CD4-positive, CD25-positive, alpha-beta regulatory T cell (primary cell): Measurements from ENCODE around the gene PBRM1. TPM values are rescaled to one million over a fixed set of nuclear protein-coding genes. Genes with fewer than 3 reads are reported as not detected.
"Not testable (repeated sequence)": the region's sequence is repeated elsewhere in the genome, so short reads cannot be mapped to it uniquely, and the experiment has no call there.

Experiments
- ATAC-seq, 2 donors: fragments of 150-1000 bp; cut with Tn5 transposase; one replicate each; pipeline ENCODE4 v1.10.0; 2021; ENCODE audit warnings: low read depth in 2 of 2, moderate number of reproducible peaks in 2 of 2, moderate library complexity in 1 of 2
- DNase-seq, 3 donors: peaks; one replicate each; pipeline versions ENCODE4 v3.0.0 to v3.0.0-alpha.2; 2012 to 2022; ENCODE audit warnings: mixed read lengths in 1 of 3
- H3K27ac ChIP-seq: one replicate; pipeline ENCODE4 v1.7.0; 2013; ENCODE audit warnings: mild to moderate bottlenecking, low read length; ENCODE audit not compliant: insufficient read depth, poor library complexity, severe bottlenecking
- H3K27me3 ChIP-seq: one replicate; pipeline ENCODE4 v1.7.0; 2013; ENCODE audit warnings: low read length; ENCODE audit not compliant: control insufficient read depth, insufficient read depth
- H3K36me3 ChIP-seq: one replicate; pipeline ENCODE4 v1.7.0; 2013; ENCODE audit warnings: mild to moderate bottlenecking, low read length, moderate library complexity; ENCODE audit not compliant: control insufficient read depth, insufficient read depth
- H3K4me1 ChIP-seq: 2 replicates; pipeline ENCODE4 v1.7.0; 2013; ENCODE audit warnings: mild to moderate bottlenecking, low read length; ENCODE audit not compliant: insufficient read depth, control insufficient read depth, poor library complexity, severe bottlenecking
- H3K4me3 ChIP-seq: one replicate; pipeline ENCODE4 v1.7.0; 2013; ENCODE audit warnings: low read depth, mild to moderate bottlenecking, low read length, moderate library complexity
- H3K9me3 ChIP-seq, 2 experiments: 1 replicate in 1 of 2; 2 replicates in 1 of 2; pipeline ENCODE4 v1.7.0; 2013; ENCODE audit warnings: low read length in 2 of 2, mild to moderate bottlenecking in 1 of 2, moderate library complexity in 1 of 2; ENCODE audit not compliant: control insufficient read depth in 2 of 2
- H3K27ac Mint-ChIP-seq, 3 donors: one replicate each; pipeline ENCODE4 v1.8.0; 2020 to 2022; ENCODE audit warnings: mild to moderate bottlenecking in 3 of 3, mixed read lengths in 3 of 3, moderate library complexity in 2 of 3
- H3K27me3 Mint-ChIP-seq: one replicate; pipeline ENCODE4 v1.8.0; 2022; ENCODE audit warnings: mild to moderate bottlenecking, mixed read lengths
- H3K36me3 Mint-ChIP-seq: one replicate; pipeline ENCODE4 v1.8.0; 2020; ENCODE audit warnings: mixed read lengths
- H3K4me1 Mint-ChIP-seq, 4 donors: one replicate each; pipeline ENCODE4 v1.8.0; 2020 to 2022; ENCODE audit warnings: mixed read lengths in 4 of 4, mild to moderate bottlenecking in 1 of 4
- H3K4me3 Mint-ChIP-seq, 4 donors: one replicate each; pipeline ENCODE4 v1.8.0; 2020 to 2022; ENCODE audit warnings: mild to moderate bottlenecking in 4 of 4, mixed read lengths in 4 of 4, moderate library complexity in 3 of 4
- H3K9me3 Mint-ChIP-seq, 7 donors: one replicate each; pipeline ENCODE4 v1.8.0; 2020 to 2022; ENCODE audit warnings: mixed read lengths in 7 of 7, mild to moderate bottlenecking in 3 of 7, moderate library complexity in 2 of 7
- polyA plus RNA-seq, 4 donors: library from polyadenylated mRNA; unstranded; fragments of 300-500 nt; fragmentation: Illumina TruSeq; gene quantifications; one replicate each; pipeline ENCODE4 v1.2.3, GENCODE V29; 2021
- total RNA-seq: library from RNA; stranded (reverse); gene quantifications from one replicate; pipeline ENCODE4 v1.2.3, GENCODE V29; 2022

The PBRM1 gene
- total and polyA plus RNA-seq, 5 donors from 2014 or later: 58.7 to 73.4 (median 66.4) TPM

DNA sequence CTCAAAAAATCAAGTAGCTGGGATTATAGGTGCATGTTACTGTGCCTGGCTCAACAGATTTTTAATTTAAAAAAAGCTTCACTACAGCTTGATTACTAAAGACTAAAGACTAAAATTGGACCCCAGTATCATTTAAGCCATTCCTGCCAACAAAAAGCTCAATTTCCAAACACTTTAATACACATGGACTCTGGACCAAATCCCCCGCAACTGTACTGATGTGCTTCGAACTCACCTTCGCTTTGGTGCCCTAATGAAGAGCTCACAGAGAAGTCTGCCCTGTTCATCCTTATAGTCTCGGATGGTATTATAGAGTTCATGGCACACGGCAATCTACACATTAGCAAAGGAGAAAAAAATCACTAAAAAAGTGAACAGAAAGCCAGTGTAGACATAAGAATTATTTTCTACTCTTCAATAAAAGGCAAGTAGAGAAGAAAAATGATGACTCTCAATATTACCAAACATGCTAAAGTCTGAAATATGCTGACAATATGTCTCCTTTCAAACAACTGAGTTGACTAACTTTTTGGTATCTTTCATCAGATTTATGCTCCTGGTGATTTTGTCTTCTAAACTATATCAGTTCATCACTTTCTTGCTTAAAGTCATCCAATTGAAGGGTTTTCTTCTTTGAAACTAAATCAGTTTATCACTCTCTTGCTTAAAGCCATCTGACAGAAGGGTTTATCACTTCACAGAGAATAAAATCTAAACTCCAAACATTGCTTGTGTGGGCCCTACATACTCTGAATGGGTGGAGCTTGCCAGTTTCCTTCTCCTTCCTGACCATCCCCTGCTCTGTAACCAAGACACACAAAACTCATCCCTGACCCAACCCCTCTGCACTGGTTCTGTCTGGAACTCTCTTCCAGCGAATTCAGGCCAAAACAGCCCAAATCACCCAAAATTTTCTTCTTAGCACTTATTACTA is 7.2 kb downstream of the PBRM1 start:
- Histone ChIP-seq H3K27ac (no peak overlapping the region), H3K4me3 (no peak overlapping the region), H3K27me3 (no peaks in the 10 kb centered on the region), H3K4me1 (peaks cover 2% of the 10 kb centered on the region), H3K9me3 (no peaks in the 10 kb centered on the region), H3K36me3 (peaks cover 43% of the 10 kb centered on the region)
- Mint-ChIP-seq H3K27ac (peak overlapping the region in 2 of 3 donors; percentile 12 to 85), H3K9me3 (no peaks in the 10 kb centered on the region), H3K27me3 (no peaks in the 10 kb centered on the region), H3K4me3 (no peak overlapping the region), H3K4me1 (peaks cover 18 to 48% (median 40%) of the 10 kb centered on the region in 4 donors), H3K36me3 (peaks cover 45% of the 10 kb centered on the region)
- no peak for DNase-seq
- no peak for ATAC-seq

DNA sequence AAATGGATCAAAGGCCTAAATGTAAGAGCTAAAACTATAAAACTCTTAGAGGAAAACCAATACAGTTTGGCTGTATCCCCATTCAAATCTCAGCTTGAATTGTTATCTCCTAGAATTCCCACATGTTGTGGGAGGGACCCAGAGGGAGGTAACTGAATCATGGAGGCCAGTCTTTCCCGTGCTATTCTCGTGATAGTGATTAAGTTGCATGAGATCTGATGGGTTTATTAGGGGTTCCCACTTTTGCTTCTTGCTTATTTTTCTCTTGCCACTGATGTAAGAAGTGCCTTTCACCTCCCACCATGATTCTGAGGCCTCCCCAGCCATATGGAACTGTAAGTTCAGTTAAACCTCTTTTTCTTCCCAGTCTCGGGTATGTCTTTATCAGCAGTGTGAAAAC is 9.5 kb downstream of the PBRM1 start:
- peaks cover 15 to 44% (median 38%) of the 10 kb centered on the region in 4 donors for H3K4me1 Mint-ChIP-seq
- not testable (repeated sequence) for H3K27ac ChIP-seq, ATAC-seq, H3K9me3 ChIP-seq, H3K27me3 Mint-ChIP-seq, H3K4me3 ChIP-seq, H3K9me3 Mint-ChIP-seq, H3K4me3 Mint-ChIP-seq, H3K4me1 ChIP-seq, H3K27me3 ChIP-seq, DNase-seq
- peaks cover 49% of the 10 kb centered on the region for H3K36me3 ChIP-seq
- peak overlapping the region in 1 of 3 donors; percentile 21 for H3K27ac Mint-ChIP-seq
- H3K36me3 Mint-ChIP-seq: peaks cover 54% of the 10 kb centered on the region

DNA sequence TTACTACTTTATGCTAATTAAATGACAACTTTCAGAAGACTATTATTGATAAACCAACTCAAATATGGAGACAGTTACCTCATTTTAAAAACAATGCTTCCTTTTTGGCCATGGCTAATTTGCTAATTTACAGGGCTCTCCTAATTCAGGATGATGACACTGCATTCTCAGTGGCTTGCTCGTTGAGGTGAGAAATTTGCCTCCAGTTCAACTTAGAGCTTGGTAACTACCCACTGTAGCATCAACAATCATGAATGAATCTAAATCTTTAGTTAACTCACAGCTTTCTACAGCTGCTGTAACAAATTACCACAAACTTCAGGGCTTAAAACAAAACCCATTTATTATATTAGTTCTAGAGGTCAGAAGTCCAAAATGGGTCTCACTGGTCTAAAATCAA is 14.0 kb downstream of the PBRM1 start:
- Histone ChIP-seq H3K9me3 (no peaks in the 10 kb centered on the region), H3K4me3 (peak overlapping the region; percentile 28), H3K27ac (peak overlapping the region; percentile 34), H3K36me3 (peaks cover 42% of the 10 kb centered on the region), H3K27me3 (no peaks in the 10 kb centered on the region), H3K4me1 (peaks cover 18% of the 10 kb centered on the region)
- H3K4me3 Mint-ChIP-seq: no peak overlapping the region
- H3K27me3 Mint-ChIP-seq: no peaks in the 10 kb centered on the region
- DNase-seq (no peak), ATAC-seq (no peak)
- peak overlapping the region; percentile 69 to 85 (median 81) for H3K27ac Mint-ChIP-seq
- H3K4me1 Mint-ChIP-seq: peaks cover 20 to 39% (median 31%) of the 10 kb centered on the region in 4 donors
- no peaks in the 10 kb centered on the region for H3K9me3 Mint-ChIP-seq
- H3K36me3 Mint-ChIP-seq: peaks cover 31% of the 10 kb centered on the region

GRCh38 chr3:52670621-52671521 is 14.8 kb downstream of the PBRM1 start:
- Histone ChIP-seq H3K36me3 (peaks cover 43% of the 10 kb centered on the region), H3K4me1 (peaks cover 18% of the 10 kb centered on the region), H3K27me3 (no peaks in the 10 kb centered on the region), H3K9me3 (no peaks in the 10 kb centered on the region), H3K27ac (peak overlapping the region; percentile 63), H3K4me3 (peak overlapping the region; percentile 28)
- peak overlapping the region; percentile 42 to 85 (median 81) for H3K27ac Mint-ChIP-seq
- H3K9me3 Mint-ChIP-seq: no peaks in the 10 kb centered on the region
- H3K27me3 Mint-ChIP-seq: no peaks in the 10 kb centered on the region
- peak in 2 of 3 donors; percentile 4 to 59 for DNase-seq
- peaks cover 25% of the 10 kb centered on the region for H3K36me3 Mint-ChIP-seq
- H3K4me1 Mint-ChIP-seq: peaks cover 20 to 37% (median 30%) of the 10 kb centered on the region in 4 donors
- peak overlapping the region in 3 of 4 donors; percentile 5 to 26 (median 5) for H3K4me3 Mint-ChIP-seq
- peak; percentile 69 to 72 for ATAC-seq

- Histone ChIP-seq H3K4me3 (no peak overlapping the region), H3K4me1 (no peaks in the 10 kb centered on the region), H3K27me3 (no peaks in the 10 kb centered on the region), H3K36me3 (peaks cover 74% of the 10 kb centered on the region), H3K27ac (no peak overlapping the region), H3K9me3 (no peaks in the 10 kb centered on the region)
- no peak for ATAC-seq
- H3K4me3 Mint-ChIP-seq: no peak overlapping the region
- H3K27me3 Mint-ChIP-seq: no peaks in the 10 kb centered on the region
- H3K4me1 Mint-ChIP-seq: peaks cover 4 to 10% (median 8%) of the 10 kb centered on the region in 4 donors
- no peak overlapping the region for H3K27ac Mint-ChIP-seq
- H3K9me3 Mint-ChIP-seq: no peaks in the 10 kb centered on the region
- peaks cover 28% of the 10 kb centered on the region for H3K36me3 Mint-ChIP-seq
- no peak for DNase-seq
These were observed 22.6 kb downstream of the PBRM1 start for GRCh38 chr3:52663098-52663497.

DNA sequence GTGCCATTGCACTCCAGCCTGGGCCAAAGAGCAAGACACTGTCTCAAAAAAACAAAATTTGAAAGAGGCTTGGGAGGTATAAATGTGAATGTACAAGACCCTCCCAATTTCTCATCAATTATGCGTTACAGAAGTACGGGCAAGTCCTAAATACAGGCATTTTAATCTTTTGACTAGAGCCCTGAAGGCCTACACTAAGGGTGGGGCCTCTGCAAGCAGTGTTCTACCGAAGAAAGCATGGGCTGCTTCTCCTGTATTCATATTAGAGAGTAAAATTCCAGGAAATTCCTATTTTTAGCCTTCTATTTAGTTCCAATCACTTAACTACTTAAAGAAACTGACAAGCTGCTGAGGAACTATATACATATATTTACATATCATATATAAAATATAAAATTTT is 25.7 kb downstream of the PBRM1 start:
- DNase-seq (no peak), ATAC-seq (no peak)
- Histone ChIP-seq H3K4me1 (no peaks in the 10 kb centered on the region), H3K27ac (no peak overlapping the region), H3K4me3 (no peak overlapping the region), H3K9me3 (no peaks in the 10 kb centered on the region), H3K36me3 (peaks cover 76% of the 10 kb centered on the region), H3K27me3 (no peaks in the 10 kb centered on the region)
- H3K4me1 Mint-ChIP-seq: peaks cover 4 to 10% (median 8%) of the 10 kb centered on the region in 4 donors
- H3K4me3 Mint-ChIP-seq: no peak overlapping the region
- H3K27me3 Mint-ChIP-seq: no peaks in the 10 kb centered on the region
- no peak overlapping the region for H3K27ac Mint-ChIP-seq
- H3K36me3 Mint-ChIP-seq: peaks cover 38% of the 10 kb centered on the region
- no peaks in the 10 kb centered on the region for H3K9me3 Mint-ChIP-seq

DNA sequence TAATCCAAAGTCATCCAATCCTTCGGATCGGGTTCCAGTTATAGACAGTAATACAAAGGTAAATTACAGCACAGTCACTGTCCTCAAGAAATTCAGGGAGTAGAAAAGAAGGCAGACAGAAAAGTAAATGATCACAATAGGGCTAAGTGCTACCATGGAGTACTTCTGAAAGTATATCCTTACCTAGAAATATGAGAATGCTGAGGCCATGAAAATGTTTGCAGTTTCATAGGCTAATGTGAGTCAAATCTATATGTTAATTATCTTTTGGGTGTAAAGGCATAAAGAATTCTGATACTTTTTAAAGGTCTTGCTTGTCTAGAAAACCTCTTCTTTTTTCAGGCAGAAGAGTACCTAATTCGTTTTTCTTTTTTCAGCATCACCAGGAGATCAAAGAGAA is 29.8 kb downstream of the PBRM1 start:
- no peak overlapping the region for H3K27ac ChIP-seq
- no peaks in the 10 kb centered on the region for H3K27me3 Mint-ChIP-seq
- no peak for ATAC-seq
- peaks cover 0 to 4% (median under 1%) of the 10 kb centered on the region in 4 donors for H3K4me1 Mint-ChIP-seq
- no peaks in the 10 kb centered on the region for H3K9me3 Mint-ChIP-seq
- peaks cover 26% of the 10 kb centered on the region for H3K36me3 Mint-ChIP-seq
- no peak overlapping the region for H3K4me3 ChIP-seq
- no peaks in the 10 kb centered on the region for H3K4me1 ChIP-seq
- H3K27ac Mint-ChIP-seq: no peak overlapping the region
- H3K9me3 ChIP-seq: no peaks in the 10 kb centered on the region
- no peaks in the 10 kb centered on the region for H3K27me3 ChIP-seq
- H3K4me3 Mint-ChIP-seq: no peak overlapping the region
- DNase-seq: no peak
- H3K36me3 ChIP-seq: peaks cover 77% of the 10 kb centered on the region
